DOHH2 (cell line): ENCODE measurements around the gene ITGA11.

Experiments
- H3F3A ChIP-seq: fragments of 200-600 bp; sonication (generic), shearing (Covaris generic); 2 replicates; pipeline ENCODE4 v1.6.0; 2016; ENCODE audit warnings: antibody characterized with exemption, mild to moderate bottlenecking; ENCODE audit not compliant: control insufficient read depth, insufficient read depth
- H3K27ac ChIP-seq: fragments of 200-600 bp; sonication (generic); 2 replicates; pipeline ENCODE4 v1.5.1; 2014; ENCODE audit warnings: low read depth, mild to moderate bottlenecking, low read length, moderate library complexity
- H3K27me3 ChIP-seq: fragments of 200-600 bp; sonication (generic); 2 replicates; pipeline ENCODE4 v1.6.1; 2014; ENCODE audit warnings: mild to moderate bottlenecking, low read length, mixed read lengths; ENCODE audit not compliant: control insufficient read depth
- H3K36me3 ChIP-seq: fragments of 200-600 bp; sonication (generic); 2 replicates; pipeline ENCODE4 v1.6.1; 2014; ENCODE audit warnings: mild to moderate bottlenecking, low read length, moderate library complexity, mixed read lengths; ENCODE audit not compliant: control insufficient read depth
- H3K4me1 ChIP-seq: fragments of 200-600 bp; sonication (generic); 2 replicates; pipeline ENCODE4 v1.6.1; 2014; ENCODE audit warnings: mild to moderate bottlenecking, low read length, mixed read lengths; ENCODE audit not compliant: control insufficient read depth
- H3K4me2 ChIP-seq: fragments of 200-600 bp; sonication (generic); 2 replicates; pipeline ENCODE4 v1.6.0; 2014; ENCODE audit warnings: mild to moderate bottlenecking, low read length, moderate library complexity
- H3K4me3 ChIP-seq: fragments of 200-600 bp; sonication (generic); 2 replicates; pipeline ENCODE4 v1.5.1; 2014; ENCODE audit warnings: mild to moderate bottlenecking, low read length, mixed read lengths
- H3K79me2 ChIP-seq: fragments of 200-600 bp; sonication (generic); 2 replicates; pipeline ENCODE4 v1.6.1; 2014; ENCODE audit warnings: mild to moderate bottlenecking, low read length, mixed read lengths; ENCODE audit not compliant: control insufficient read depth
- H3K9me2 ChIP-seq: fragments of 200-600 bp; sonication (generic); replicated peaks from 2 replicates; pipeline ENCODE4 v1.6.1; 2014; ENCODE audit warnings: mild to moderate bottlenecking, low read length, mixed read lengths; ENCODE audit not compliant: control insufficient read depth
- H3K9me3 ChIP-seq: fragments of 200-600 bp; sonication (generic); 2 replicates; pipeline ENCODE4 v1.6.1; 2014; ENCODE audit warnings: antibody characterized with exemption, low read length, mixed read lengths; ENCODE audit not compliant: control insufficient read depth, insufficient read depth
- H4K20me1 ChIP-seq: fragments of 200-600 bp; sonication (generic); 2 replicates; pipeline ENCODE4 v1.6.0; 2014; ENCODE audit warnings: low read depth, mild to moderate bottlenecking, antibody characterized with exemption, low read length, moderate library complexity; ENCODE audit not compliant: control insufficient read depth, insufficient read depth
- CTCF ChIP-seq: fragments of 200-600 bp; sonication (generic); IDR thresholded peaks from one replicate; pipeline ENCODE4 v1.5.1; 2014; ENCODE audit warnings: antibody characterized with exemption, mild to moderate bottlenecking, low read depth, low read length; ENCODE audit not compliant: poor library complexity, severe bottlenecking
- EZH2phosphoT487 ChIP-seq: fragments of 200-600 bp; sonication (generic); IDR thresholded peaks from 2 replicates; pipeline ENCODE4 v1.6.1; 2017; ENCODE audit warnings: borderline replicate concordance, mild to moderate bottlenecking, antibody characterized with exemption, low read length, moderate library complexity, mixed read lengths

ITGA11 gene

GRCh38 chr15:68415501-68416157, 16.3 kb downstream of the ITGA11 start:
- no peak overlapping the region for H3K4me2 ChIP-seq
- H3K27me3 ChIP-seq = peaks cover 3% of the 10 kb centered on the region; the same call in 1 of the 2 replicates
- TF ChIP-seq CTCF = no peak
- no peak for TF ChIP-seq EZH2phosphoT487
- H3K9me3 ChIP-seq = no peaks in the 10 kb centered on the region
- no peaks in the 10 kb centered on the region for H3K4me1 ChIP-seq
- no peaks in the 10 kb centered on the region for H3K36me3 ChIP-seq
- no peaks in the 10 kb centered on the region for H3F3A ChIP-seq
- H3K79me2 ChIP-seq = no peaks in the 10 kb centered on the region
- no peak overlapping the region for H3K4me3 ChIP-seq
- no peaks in the 10 kb centered on the region for H3K9me2 ChIP-seq
- H4K20me1 ChIP-seq = no peaks in the 10 kb centered on the region
- no peak overlapping the region for H3K27ac ChIP-seq

GRCh38 chr15:68415061-68415460, 16.9 kb downstream of the ITGA11 start:
- Histone ChIP-seq H3K4me2 (no peak overlapping the region), H3K9me3 (no peaks in the 10 kb centered on the region), H3K36me3 (no peaks in the 10 kb centered on the region), H4K20me1 (no peaks in the 10 kb centered on the region), H3K4me3 (no peak overlapping the region), H3K79me2 (no peaks in the 10 kb centered on the region), H3F3A (no peaks in the 10 kb centered on the region), H3K9me2 (no peaks in the 10 kb centered on the region), H3K27ac (no peak overlapping the region), H3K27me3 (peaks cover 3% of the 10 kb centered on the region; the same call in 1 of the 2 replicates), H3K4me1 (no peaks in the 10 kb centered on the region)
- TF ChIP-seq EZH2phosphoT487 (no peak), CTCF (no peak)

GRCh38 chr15:68414591-68414990, 17.4 kb downstream of the ITGA11 start:
- Histone ChIP-seq H3K79me2 (no peaks in the 10 kb centered on the region), H3K9me2 (no peaks in the 10 kb centered on the region), H3K36me3 (no peaks in the 10 kb centered on the region), H3K9me3 (no peaks in the 10 kb centered on the region), H3K27me3 (peaks cover 3% of the 10 kb centered on the region; the same call in 1 of the 2 replicates), H3F3A (no peaks in the 10 kb centered on the region), H3K4me1 (no peaks in the 10 kb centered on the region), H3K4me3 (no peak overlapping the region), H3K4me2 (no peak overlapping the region), H3K27ac (no peak overlapping the region), H4K20me1 (no peaks in the 10 kb centered on the region)
- no peak for TF ChIP-seq EZH2phosphoT487
- no peak for TF ChIP-seq CTCF
